HEK293T (cell line): ENCODE results near the gene ALG12.

Experiments used
- ARNT ChIP-seq: fragments of 450-650 bp; IDR thresholded peaks from 2 replicates; pipeline ENCODE4 v1.6.1; 2017; ENCODE audit warnings: mild to moderate bottlenecking
- BHLHE40 ChIP-seq: fragments of 450-650 bp; IDR thresholded peaks from 2 replicates; pipeline ENCODE4 v1.6.1; 2016; ENCODE audit warnings: mild to moderate bottlenecking, moderate library complexity, borderline replicate concordance
- CTBP1 ChIP-seq: fragments of 450-650 bp; IDR thresholded peaks from 2 replicates; pipeline ENCODE4 v1.6.1; 2016; ENCODE audit warnings: borderline replicate concordance
- FOXA1 ChIP-seq: fragments of 450-650 bp; IDR thresholded peaks from 2 replicates; pipeline ENCODE4 v1.6.1; 2016; ENCODE audit warnings: mild to moderate bottlenecking
- FOXK2 ChIP-seq: fragments of 450-650 bp; IDR thresholded peaks from 2 replicates; pipeline ENCODE4 v1.6.1; 2016; ENCODE audit warnings: mild to moderate bottlenecking
- FOXM1 ChIP-seq: fragments of 450-650 bp; IDR thresholded peaks from 2 replicates; pipeline ENCODE4 v1.6.1; 2017; ENCODE audit warnings: mild to moderate bottlenecking, borderline replicate concordance
- L3MBTL2 ChIP-seq: fragments of 450-650 bp; conservative IDR thresholded peaks from 2 replicates; pipeline ENCODE4 v1.6.1; 2016; ENCODE audit warnings: mild to moderate bottlenecking
- LEF1 ChIP-seq: fragments of 450-650 bp; IDR thresholded peaks from 2 replicates; pipeline ENCODE4 v1.6.1; 2017; ENCODE audit warnings: mild to moderate bottlenecking, borderline replicate concordance
- NFRKB ChIP-seq: fragments of 450-650 bp; IDR thresholded peaks from 2 replicates; pipeline ENCODE4 v1.6.1; 2016; ENCODE audit warnings: mild to moderate bottlenecking, moderate library complexity
- PKNOX1 ChIP-seq: fragments of 450-650 bp; IDR thresholded peaks from 2 replicates; pipeline ENCODE4 v1.6.1; 2016
- SP1 ChIP-seq: fragments of 450-650 bp; IDR thresholded peaks from 2 replicates; pipeline ENCODE4 v1.6.1; 2017
- SUZ12 ChIP-seq: fragments of 450-650 bp; IDR thresholded peaks from 2 replicates; pipeline ENCODE4 v1.6.1; 2016; ENCODE audit warnings: mild to moderate bottlenecking
- TARDBP ChIP-seq: fragments of 450-650 bp; IDR thresholded peaks from 2 replicates; pipeline ENCODE4 v1.6.1; 2016
- ZNF384 ChIP-seq: fragments of 450-650 bp; IDR thresholded peaks from 2 replicates; pipeline ENCODE4 v1.6.1; 2016

GRCh38 chr22:49933236-49934159, 15.3 kb upstream of the ALG12 start:
- TF ChIP-seq NFRKB, result no peak
- no peak for TF ChIP-seq BHLHE40
- TF ChIP-seq CTBP1, result no peak
- TF ChIP-seq FOXM1, result no peak
- no peak for TF ChIP-seq SUZ12
- TF ChIP-seq ZNF384, result no peak
- TF ChIP-seq FOXK2, result no peak
- TF ChIP-seq FOXA1, result no peak
- no peak for TF ChIP-seq LEF1
- no peak for TF ChIP-seq PKNOX1
- TF ChIP-seq ARNT, result no peak
- TF ChIP-seq TARDBP, result no peak
- no peak for TF ChIP-seq L3MBTL2
- no peak for TF ChIP-seq SP1
